GM12878 (cell line): Measurements from ENCODE around the gene PLA2G4E.

Experiments
- FOXM1 ChIP-seq: IDR thresholded peaks from 2 replicates; pipeline ENCODE4 v1.6.1; 2012; ENCODE audit warnings: low read depth, mild to moderate bottlenecking, inconsistent platforms, low read length, moderate library complexity
- GABPA ChIP-seq: IDR thresholded peaks from 2 replicates; pipeline ENCODE4 v1.6.1; 2014; ENCODE audit warnings: antibody characterized with exemption, low read depth, mild to moderate bottlenecking, inconsistent platforms
- POLR2A ChIP-seq: IDR thresholded peaks from 2 replicates; pipeline ENCODE4 v1.6.1; 2011; ENCODE audit warnings: low read depth, mild to moderate bottlenecking, low read length
- RAD51 ChIP-seq: fragments of 450-650 bp; IDR thresholded peaks from 2 replicates; pipeline ENCODE4 v1.6.1; 2016; ENCODE audit warnings: moderate library complexity, mild to moderate bottlenecking, inconsistent platforms
- RB1 ChIP-seq: fragments of 450-650 bp; formaldehyde crosslinking; IDR thresholded peaks from 2 replicates; pipeline ENCODE4 v1.6.1; 2017; ENCODE audit warnings: mild to moderate bottlenecking, borderline replicate concordance
- SMC3 ChIP-seq: IDR thresholded peaks from 2 replicates; pipeline ENCODE4 v1.6.1; 2011; ENCODE audit warnings: low read length, improper control_type of control experiment, borderline replicate concordance
- SP1 ChIP-seq: IDR thresholded peaks from one replicate; pipeline ENCODE4 v1.6.1; 2011; ENCODE audit warnings: low read depth, low read length
- TCF12 ChIP-seq: IDR thresholded peaks from 2 replicates; pipeline ENCODE4 v1.6.1; 2011; ENCODE audit warnings: low read depth, mild to moderate bottlenecking, low read length
- TF ChIP-seq, protein P1 (sequence below), 3 experiments: IDR thresholded peaks in 2 of 3; conservative IDR thresholded peaks in 1 of 3; 2 replicates each; pipeline ENCODE4 v1.5.1; 2011; ENCODE audit warnings: low read depth in 3 of 3, low read length in 3 of 3, mild to moderate bottlenecking in 3 of 3, control low read depth in 2 of 3, moderate library complexity in 2 of 3, inconsistent platforms in 1 of 3, mixed read lengths in 1 of 3; ENCODE audit not compliant: control insufficient read depth in 2 of 3, insufficient read depth in 1 of 3; ENCODE audit errors: extremely low read depth in 1 of 3
- TF ChIP-seq, protein P2 (sequence below): IDR thresholded peaks from 2 replicates; pipeline ENCODE4 v1.6.1; 2012; ENCODE audit warnings: low read length, inconsistent platforms

DNA sequence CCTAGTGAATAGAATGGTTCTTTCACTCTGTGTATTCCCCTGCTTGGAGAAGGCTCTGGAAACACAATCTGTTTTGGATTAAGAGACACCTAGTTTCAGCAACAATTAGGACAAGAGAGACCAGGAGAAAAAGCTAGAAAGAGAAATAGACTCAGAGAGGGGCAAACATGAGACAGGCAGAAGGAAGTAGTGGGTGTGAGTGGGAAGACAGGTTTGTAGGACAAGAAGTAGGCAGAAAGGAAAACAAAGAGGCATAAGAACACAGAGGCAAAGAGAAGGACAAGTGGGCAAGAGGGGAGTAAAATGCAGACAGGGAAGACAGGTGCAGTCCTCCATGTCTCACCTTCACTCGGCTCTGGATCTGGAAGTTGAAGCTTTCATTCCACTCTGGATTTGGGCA, 13.5 kb downstream of the PLA2G4E start:
- no peak for TF ChIP-seq GABPA
- TF ChIP-seq, protein P1, sequence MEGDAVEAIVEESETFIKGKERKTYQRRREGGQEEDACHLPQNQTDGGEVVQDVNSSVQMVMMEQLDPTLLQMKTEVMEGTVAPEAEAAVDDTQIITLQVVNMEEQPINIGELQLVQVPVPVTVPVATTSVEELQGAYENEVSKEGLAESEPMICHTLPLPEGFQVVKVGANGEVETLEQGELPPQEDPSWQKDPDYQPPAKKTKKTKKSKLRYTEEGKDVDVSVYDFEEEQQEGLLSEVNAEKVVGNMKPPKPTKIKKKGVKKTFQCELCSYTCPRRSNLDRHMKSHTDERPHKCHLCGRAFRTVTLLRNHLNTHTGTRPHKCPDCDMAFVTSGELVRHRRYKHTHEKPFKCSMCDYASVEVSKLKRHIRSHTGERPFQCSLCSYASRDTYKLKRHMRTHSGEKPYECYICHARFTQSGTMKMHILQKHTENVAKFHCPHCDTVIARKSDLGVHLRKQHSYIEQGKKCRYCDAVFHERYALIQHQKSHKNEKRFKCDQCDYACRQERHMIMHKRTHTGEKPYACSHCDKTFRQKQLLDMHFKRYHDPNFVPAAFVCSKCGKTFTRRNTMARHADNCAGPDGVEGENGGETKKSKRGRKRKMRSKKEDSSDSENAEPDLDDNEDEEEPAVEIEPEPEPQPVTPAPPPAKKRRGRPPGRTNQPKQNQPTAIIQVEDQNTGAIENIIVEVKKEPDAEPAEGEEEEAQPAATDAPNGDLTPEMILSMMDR (IDR thresholded peaks at IDR 0.05 in 2 of 3, conservative IDR thresholded peaks at IDR 0.05 in 1 of 3; ENCODE audit: control insufficient read depth in 2 of 3, extremely low read depth in 1 of 3, insufficient read depth in 1 of 3, low read depth in 3 of 3, low read length in 3 of 3) = no peak
- TF ChIP-seq FOXM1 = no peak
- TF ChIP-seq RAD51 = no peak
- no peak for TF ChIP-seq SP1
- no peak for TF ChIP-seq TCF12
- no peak for TF ChIP-seq RB1
- no peak for TF ChIP-seq SMC3
- no peak for TF ChIP-seq POLR2A
- TF ChIP-seq, protein P2, sequence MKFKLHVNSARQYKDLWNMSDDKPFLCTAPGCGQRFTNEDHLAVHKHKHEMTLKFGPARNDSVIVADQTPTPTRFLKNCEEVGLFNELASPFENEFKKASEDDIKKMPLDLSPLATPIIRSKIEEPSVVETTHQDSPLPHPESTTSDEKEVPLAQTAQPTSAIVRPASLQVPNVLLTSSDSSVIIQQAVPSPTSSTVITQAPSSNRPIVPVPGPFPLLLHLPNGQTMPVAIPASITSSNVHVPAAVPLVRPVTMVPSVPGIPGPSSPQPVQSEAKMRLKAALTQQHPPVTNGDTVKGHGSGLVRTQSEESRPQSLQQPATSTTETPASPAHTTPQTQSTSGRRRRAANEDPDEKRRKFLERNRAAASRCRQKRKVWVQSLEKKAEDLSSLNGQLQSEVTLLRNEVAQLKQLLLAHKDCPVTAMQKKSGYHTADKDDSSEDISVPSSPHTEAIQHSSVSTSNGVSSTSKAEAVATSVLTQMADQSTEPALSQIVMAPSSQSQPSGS = no peak
